GM12872 (cell line): ENCODE results near the gene GOLGA2.

Experiments used
- TF ChIP-seq, protein P1 (sequence below): IDR thresholded peaks from 3 replicates; pipeline ENCODE4 v1.5.1; 2011; ENCODE audit warnings: low read depth, mild to moderate bottlenecking, low read length, moderate library complexity; ENCODE audit not compliant: insufficient read depth

GOLGA2 gene

DNA sequence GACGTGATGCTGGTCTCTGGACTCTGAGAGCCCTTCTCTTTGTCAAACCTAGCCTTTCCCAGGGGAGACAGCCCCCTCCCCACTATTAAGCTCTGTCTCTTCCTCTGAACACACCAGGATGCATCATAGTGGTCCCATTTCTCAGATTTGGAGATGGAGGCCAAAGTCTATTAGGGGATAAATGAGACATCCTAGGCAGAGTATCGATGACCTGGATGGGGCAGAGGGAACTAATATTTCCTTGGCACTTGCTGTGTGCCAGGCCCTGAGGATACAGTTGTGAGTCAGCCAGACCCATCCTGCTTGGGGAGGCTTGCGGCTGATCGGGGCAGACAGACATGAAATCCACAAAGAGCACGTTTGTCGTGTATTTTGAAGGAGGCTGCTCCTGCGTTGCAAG lies 67.4 kb downstream of the GOLGA2 start:
- TF ChIP-seq, protein P1, sequence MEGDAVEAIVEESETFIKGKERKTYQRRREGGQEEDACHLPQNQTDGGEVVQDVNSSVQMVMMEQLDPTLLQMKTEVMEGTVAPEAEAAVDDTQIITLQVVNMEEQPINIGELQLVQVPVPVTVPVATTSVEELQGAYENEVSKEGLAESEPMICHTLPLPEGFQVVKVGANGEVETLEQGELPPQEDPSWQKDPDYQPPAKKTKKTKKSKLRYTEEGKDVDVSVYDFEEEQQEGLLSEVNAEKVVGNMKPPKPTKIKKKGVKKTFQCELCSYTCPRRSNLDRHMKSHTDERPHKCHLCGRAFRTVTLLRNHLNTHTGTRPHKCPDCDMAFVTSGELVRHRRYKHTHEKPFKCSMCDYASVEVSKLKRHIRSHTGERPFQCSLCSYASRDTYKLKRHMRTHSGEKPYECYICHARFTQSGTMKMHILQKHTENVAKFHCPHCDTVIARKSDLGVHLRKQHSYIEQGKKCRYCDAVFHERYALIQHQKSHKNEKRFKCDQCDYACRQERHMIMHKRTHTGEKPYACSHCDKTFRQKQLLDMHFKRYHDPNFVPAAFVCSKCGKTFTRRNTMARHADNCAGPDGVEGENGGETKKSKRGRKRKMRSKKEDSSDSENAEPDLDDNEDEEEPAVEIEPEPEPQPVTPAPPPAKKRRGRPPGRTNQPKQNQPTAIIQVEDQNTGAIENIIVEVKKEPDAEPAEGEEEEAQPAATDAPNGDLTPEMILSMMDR, result no peak

DNA sequence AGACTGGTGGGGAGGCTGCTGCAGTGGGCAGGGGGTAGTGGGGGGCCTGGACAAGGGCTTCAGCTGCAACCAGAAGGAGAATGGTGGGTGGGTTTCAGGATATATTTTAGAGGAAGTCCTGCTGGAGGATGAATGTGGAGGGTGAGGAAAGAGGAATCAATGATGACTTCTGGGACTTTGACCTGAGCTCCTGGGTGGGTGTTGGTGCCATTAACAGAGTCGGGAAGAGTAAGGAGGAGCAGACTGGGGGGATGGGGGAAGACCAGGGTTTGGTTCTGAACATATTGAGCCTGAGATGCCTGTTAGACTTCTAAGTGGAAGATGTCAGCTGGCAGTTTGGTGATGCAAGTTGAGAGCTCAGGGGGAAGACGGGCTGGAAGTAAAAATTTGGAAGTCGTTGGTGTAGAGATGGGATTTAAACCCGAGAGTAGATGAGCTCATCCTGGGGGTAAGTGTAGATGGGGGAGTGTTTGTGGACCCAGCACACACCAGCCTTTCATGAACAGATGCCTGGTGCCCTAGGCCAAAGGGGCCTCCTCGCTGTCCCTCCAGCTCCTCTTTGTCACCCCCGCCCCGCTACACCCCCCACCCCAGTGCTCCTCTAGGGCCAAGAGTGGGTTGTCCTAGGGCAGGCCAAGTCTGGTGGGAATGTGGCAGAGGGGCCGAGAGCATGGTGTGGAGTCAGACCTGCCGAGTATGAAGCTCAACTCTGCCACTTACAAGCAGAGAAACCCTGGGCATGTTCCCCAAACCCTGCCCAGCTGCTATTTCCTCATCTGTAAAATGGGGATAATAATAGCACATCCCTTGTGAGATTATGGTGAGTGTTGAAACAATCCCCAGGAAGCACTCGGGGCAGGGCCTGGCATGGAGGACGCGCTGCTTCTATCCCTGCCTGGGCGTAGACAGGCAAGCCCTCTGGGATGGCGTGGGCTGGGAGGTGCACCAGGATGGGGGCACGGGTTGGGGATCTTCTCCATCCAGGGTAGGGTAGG lies 68.6 kb downstream of the GOLGA2 start:
- TF ChIP-seq, protein P1, result no peak

DNA sequence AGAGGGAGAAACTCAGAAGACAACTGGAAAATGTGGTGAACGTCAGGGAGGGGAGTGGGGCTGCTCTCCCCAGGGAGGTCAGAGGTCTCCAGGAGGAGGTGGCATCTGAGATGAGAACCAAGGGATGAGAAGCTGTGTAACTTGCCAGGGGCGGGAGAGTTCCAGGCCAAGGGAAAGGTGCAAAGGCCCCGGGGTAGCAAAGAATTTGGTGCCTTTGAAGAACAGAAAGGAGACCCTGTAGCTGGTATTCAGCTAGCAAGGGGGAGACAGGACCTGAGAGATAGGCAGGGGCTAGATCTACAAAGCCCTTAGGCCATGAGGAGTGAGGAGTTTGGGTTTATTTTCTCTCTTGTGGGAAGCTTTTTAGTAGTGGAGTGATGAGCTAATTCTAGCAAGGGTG lies 69.3 kb downstream of the GOLGA2 start:
- TF ChIP-seq, protein P1, result no peak
